OCI-LY7 (cell line): ENCODE results near the gene POLA2. TPM values are rescaled to one million over a fixed set of nuclear protein-coding genes. Genes with fewer than 3 reads are reported as not detected.

ENCODE experiments used
- BruUV-seq: library from RNA; stranded (reverse); fragments of 400-500 nt; replicated peaks from 2 replicates; lab custom pipeline; 2021; lab: Mats Ljungman, UMichigan
- CTCF ChIA-PET: fragments of 300-600 bp; sonication (Branson Sonifier 250); formaldehyde crosslinking; loops from one replicate; lab custom pipeline; 2022; ENCODE audit warnings: antibody characterized with exemption; ENCODE audit not compliant: unreplicated experiment; lab: Charles Lee
- POLR2A ChIA-PET: fragments of 300-600 bp; sonication (Branson Sonifier 250); formaldehyde crosslinking; loops from one replicate; lab custom pipeline; 2022; ENCODE audit warnings: antibody characterized with exemption; lab: Charles Lee
- DNase-seq: peaks from one replicate; pipeline ENCODE4 v3.0.0-alpha.2; 2015; ENCODE audit warnings: low spot score
- H2AFZ ChIP-seq: fragments of 200-600 bp; sonication (generic), shearing (Covaris generic); 2 replicates; pipeline ENCODE4 v1.6.1; 2014; ENCODE audit warnings: mild to moderate bottlenecking, antibody characterized with exemption, low read length, moderate library complexity
- H3K27ac ChIP-seq: fragments of 200-600 bp; sonication (generic); 2 replicates; pipeline ENCODE4 v1.5.1; 2014; ENCODE audit warnings: mixed run types, low read depth, mild to moderate bottlenecking, moderate library complexity, low read length, inconsistent platforms; ENCODE audit not compliant: poor library complexity, severe bottlenecking
- H3K36me3 ChIP-seq: fragments of 200-600 bp; sonication (generic); 2 replicates; pipeline ENCODE4 v1.6.1; 2014; ENCODE audit warnings: mild to moderate bottlenecking, antibody characterized with exemption, low read length, moderate library complexity, mixed read lengths; ENCODE audit not compliant: insufficient read depth
- H3K4me1 ChIP-seq: fragments of 200-600 bp; sonication (generic); 2 replicates; pipeline ENCODE4 v1.5.1; 2014; ENCODE audit warnings: mild to moderate bottlenecking, low read length; ENCODE audit not compliant: insufficient read depth, poor library complexity, severe bottlenecking
- H3K4me2 ChIP-seq: fragments of 200-600 bp; sonication (generic); 2 replicates; pipeline ENCODE4 v1.6.1; 2014; ENCODE audit warnings: mild to moderate bottlenecking, low read length
- H3K4me3 ChIP-seq: fragments of 200-600 bp; sonication (generic); 2 replicates; pipeline ENCODE4 v1.5.1; 2014; ENCODE audit warnings: mild to moderate bottlenecking, low read depth, low read length; ENCODE audit not compliant: poor library complexity, severe bottlenecking
- H3K79me2 ChIP-seq: fragments of 200-600 bp; sonication (generic); 2 replicates; pipeline ENCODE4 v1.6.1; 2016; ENCODE audit warnings: low read depth, mild to moderate bottlenecking, low read length, moderate library complexity, mixed read lengths; ENCODE audit not compliant: insufficient read depth
- H3K9me2 ChIP-seq: fragments of 200-600 bp; sonication (generic); 2 replicates; pipeline ENCODE4 v1.6.1; 2016; ENCODE audit warnings: mild to moderate bottlenecking, low read length, mixed read lengths; ENCODE audit not compliant: insufficient read depth
- H3K9me3 ChIP-seq: fragments of 200-600 bp; sonication (generic); 2 replicates; pipeline ENCODE4 v1.6.1; 2014; ENCODE audit warnings: mild to moderate bottlenecking, mixed run types, low read length, mixed read lengths
- H4K20me1 ChIP-seq: fragments of 200-600 bp; sonication (generic); 2 replicates; pipeline ENCODE4 v1.6.1; 2014; ENCODE audit warnings: mild to moderate bottlenecking, antibody characterized with exemption, low read length, moderate library complexity, mixed read lengths; ENCODE audit not compliant: insufficient read depth
- EZH2phosphoT487 ChIP-seq: fragments of 200-600 bp; sonication (generic); IDR thresholded peaks from 2 replicates; pipeline ENCODE4 v1.6.1; 2018; ENCODE audit warnings: low read depth, borderline replicate concordance, mild to moderate bottlenecking, mixed run types, antibody characterized with exemption, low read length, moderate library complexity, mixed read lengths
- intact Hi-C: fragments of 100-400 bp; cut with micrococcal nuclease; formaldehyde crosslinking; loops from one replicate; pipeline ENCODE4 v1.10.0; 2022; ENCODE audit not compliant: unreplicated experiment
- total RNA-seq, 2 experiments: library from RNA; depleted of rRNA in 1 of 2; stranded (reverse); fragments of >200 nt in 1 of 2; shearing (Covaris generic) in 1 of 2; gene quantifications; 2 replicates each; pipeline ENCODE4 v1.2.3, GENCODE V29; 2014 to 2022
- TF ChIP-seq, protein P1 (sequence below): fragments of 200-600 bp; sonication (generic); conservative IDR thresholded peaks from 2 replicates; pipeline ENCODE4 v1.5.1; 2014; ENCODE audit warnings: mild to moderate bottlenecking, antibody characterized with exemption, low read length, moderate library complexity, mixed read lengths

POLA2 gene
- total RNA-seq, 2 experiments from 2014 or later = 47.5 to 89.1 TPM

DNA sequence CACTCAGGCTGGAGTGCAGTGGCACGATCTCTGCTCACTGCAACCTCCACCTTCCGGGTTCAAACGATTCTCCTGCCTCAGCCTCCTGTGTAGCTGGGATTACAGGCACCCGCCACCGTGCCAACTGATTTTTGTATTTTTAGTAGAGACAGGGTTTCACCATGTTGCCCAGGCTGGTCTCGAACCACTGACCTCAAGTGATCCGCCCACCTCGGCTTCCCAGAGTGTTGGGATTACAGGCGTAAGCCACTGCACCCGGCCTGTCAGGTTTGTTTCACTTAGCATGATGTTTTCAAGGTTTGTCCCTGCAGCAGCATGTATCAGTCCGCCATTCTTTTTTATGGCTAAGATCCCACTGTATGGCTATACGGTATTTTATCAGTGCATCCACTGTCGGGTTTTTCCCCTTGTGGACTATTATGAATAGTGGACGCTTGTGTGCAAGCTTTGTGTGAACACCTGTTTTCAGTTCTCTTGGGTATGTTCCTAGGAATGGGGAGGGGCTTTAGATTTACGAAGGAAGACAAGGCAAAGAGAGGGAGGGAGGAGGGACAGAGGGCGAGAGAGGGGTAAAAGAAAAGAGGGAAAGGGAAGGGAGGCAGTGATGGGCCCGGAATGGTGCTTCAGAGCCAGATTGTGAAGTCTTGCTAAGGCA lies 39.0 kb downstream of the POLA2 start:
- DNase-seq = no peak
- intact Hi-C loops = no loop called here
- Histone ChIP-seq H3K36me3 (peaks cover 73% of the 10 kb centered on the region), H3K79me2 (no peaks in the 10 kb centered on the region), H3K4me1 (no peaks in the 10 kb centered on the region), H3K27ac (no peak overlapping the region), H3K4me3 (no peak overlapping the region), H3K4me2 (no peak overlapping the region), H3K9me3 (no peaks in the 10 kb centered on the region), H4K20me1 (no peaks in the 10 kb centered on the region), H3K9me2 (no peaks in the 10 kb centered on the region), H2AFZ (no peak overlapping the region)
- ChIA-PET CTCF (no interaction called here), POLR2A (no interaction called here)
- TF ChIP-seq, protein P1, sequence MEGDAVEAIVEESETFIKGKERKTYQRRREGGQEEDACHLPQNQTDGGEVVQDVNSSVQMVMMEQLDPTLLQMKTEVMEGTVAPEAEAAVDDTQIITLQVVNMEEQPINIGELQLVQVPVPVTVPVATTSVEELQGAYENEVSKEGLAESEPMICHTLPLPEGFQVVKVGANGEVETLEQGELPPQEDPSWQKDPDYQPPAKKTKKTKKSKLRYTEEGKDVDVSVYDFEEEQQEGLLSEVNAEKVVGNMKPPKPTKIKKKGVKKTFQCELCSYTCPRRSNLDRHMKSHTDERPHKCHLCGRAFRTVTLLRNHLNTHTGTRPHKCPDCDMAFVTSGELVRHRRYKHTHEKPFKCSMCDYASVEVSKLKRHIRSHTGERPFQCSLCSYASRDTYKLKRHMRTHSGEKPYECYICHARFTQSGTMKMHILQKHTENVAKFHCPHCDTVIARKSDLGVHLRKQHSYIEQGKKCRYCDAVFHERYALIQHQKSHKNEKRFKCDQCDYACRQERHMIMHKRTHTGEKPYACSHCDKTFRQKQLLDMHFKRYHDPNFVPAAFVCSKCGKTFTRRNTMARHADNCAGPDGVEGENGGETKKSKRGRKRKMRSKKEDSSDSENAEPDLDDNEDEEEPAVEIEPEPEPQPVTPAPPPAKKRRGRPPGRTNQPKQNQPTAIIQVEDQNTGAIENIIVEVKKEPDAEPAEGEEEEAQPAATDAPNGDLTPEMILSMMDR = no peak
- no peak for TF ChIP-seq EZH2phosphoT487
- BruUV-seq = no TSS peak

DNA sequence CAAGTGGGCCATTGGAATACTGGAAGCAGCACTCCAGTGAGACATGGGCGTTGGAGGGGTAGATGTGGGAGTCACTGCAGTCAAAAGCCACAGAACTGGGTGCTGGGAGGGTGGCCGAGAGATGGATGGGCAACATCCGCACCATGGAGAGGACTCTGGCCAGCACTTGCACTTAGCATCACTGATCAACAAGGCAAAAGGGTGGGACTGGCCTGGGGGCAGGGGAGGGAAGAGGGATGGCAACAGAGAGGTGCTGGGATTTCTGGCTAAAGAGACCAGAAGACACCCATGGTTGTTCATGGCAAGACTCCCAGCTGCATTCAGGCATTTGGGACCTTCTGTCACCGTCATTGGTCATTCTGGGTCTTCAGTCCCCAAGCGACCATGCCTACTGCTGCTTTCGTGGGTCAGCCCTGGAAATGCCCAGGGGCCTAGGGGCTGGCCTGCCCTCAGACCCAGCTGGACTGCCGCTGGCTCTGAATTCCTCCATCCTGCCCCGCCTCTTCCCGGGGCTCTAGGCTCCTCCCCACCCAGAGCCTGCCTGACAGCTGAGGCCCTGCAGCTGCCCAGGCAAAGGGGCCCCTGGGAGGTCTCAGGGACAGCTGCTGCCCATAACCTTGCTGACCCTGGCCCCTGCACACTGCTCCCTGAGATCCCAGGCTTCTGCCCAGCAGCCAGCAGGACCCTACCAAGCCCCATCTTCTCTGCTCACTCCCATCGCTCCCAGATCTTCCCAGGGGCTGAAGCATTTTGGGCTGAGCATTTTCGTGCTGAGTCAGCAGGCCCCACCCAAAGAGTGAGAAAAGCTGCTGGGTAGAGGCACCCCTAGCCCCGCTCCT lies 39.9 kb downstream of the POLA2 start:
- intact Hi-C loops = no loop called here
- ChIA-PET CTCF (no interaction called here), POLR2A (no interaction called here)
- Histone ChIP-seq H3K9me2 (no peaks in the 10 kb centered on the region), H3K27ac (no peak overlapping the region), H4K20me1 (no peaks in the 10 kb centered on the region), H3K4me1 (no peaks in the 10 kb centered on the region), H3K4me2 (no peak overlapping the region), H3K4me3 (no peak overlapping the region), H2AFZ (no peak overlapping the region), H3K36me3 (peaks cover 64% of the 10 kb centered on the region), H3K79me2 (no peaks in the 10 kb centered on the region), H3K9me3 (no peaks in the 10 kb centered on the region)
- DNase-seq = no peak
- no TSS peak for BruUV-seq
- no peak for TF ChIP-seq EZH2phosphoT487
- TF ChIP-seq, protein P1 = no peak
